Brain pericyte (primary cell): Measurements from ENCODE around the gene PBX4.

Source experiments
- DNase-seq: peaks from one replicate; pipeline ENCODE4 v3.0.0-alpha.2; 2012; ENCODE audit warnings: low read depth, low spot score

PBX4 gene

DNA sequence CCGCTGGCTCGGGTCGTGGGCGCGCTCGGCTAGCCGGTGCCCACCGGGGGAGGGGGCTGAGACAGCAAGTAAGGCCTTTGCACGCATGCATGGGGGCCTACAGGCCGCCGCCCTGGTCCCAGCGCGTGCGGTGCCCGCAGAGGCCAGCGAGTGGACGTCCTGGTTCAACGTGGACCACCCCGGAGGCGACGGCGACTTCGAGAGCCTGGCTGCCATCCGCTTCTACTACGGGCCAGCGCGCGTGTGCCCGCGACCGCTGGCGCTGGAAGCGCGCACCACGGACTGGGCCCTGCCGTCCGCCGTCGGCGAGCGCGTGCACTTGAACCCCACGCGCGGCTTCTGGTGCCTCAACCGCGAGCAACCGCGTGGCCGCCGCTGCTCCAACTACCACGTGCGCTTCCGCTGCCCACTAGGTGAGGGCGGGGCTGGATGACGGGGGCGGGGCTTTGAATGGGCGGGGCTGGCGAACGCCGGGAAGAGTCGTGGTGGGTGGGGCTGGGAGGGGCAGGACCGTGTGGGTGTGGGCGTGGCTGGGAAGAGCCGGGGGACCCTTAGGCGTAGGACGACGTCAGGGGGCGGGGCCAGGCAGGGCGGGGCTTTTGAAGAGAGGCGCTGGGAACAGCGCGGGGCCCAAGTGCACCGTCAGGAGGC is 78.3 kb downstream of the PBX4 start:
- no peak for DNase-seq

- DNase-seq, result no peak
These were observed 78.8 kb downstream of the PBX4 start for GRCh38 chr19:19539698-19540063.

- no peak for DNase-seq
These were observed 79.7 kb downstream of the PBX4 start for GRCh38 chr19:19538785-19539166.

DNA sequence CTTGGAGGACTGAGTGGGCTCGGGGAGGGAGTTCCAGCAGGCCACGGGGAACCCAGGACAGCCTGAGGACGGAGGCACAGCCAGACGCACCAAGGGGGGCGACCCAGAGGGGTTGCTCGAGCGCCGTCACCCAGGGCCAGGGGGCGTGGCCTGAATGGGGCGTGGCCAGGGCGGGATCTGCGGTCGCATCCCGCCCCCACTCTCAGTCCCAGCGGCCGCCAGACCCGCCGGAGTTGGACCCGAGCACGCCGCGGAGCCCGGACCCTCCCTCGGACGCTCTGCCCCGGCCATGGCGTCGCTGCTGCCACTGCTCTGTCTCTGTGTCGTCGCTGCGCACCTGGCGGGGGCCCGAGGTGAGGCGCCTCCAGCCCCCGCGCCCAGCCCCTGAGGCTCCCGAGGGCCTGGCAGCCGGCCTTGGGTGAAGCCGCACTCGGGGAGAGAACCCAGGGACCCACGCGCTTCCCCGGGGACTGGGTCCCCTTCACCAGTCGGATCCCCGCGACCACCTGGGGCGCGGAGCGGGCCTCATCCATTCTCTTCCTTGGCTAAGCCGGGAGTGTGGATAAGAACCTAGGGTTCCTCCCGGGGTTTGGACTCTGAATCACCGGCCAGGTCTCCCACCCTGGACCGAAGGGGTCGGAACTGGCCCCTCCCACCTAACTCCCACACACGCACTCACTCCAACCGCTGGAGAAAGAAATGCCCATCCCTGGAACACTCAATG is 80.3 kb downstream of the PBX4 start, which contains the start of gene CILP2:
TSS of gene CILP2 (plus strand) at position 205 of the 724 bp plus-strand sequence. CDS start at position 290, 85 bp downstream.
- no peak for DNase-seq

DNA sequence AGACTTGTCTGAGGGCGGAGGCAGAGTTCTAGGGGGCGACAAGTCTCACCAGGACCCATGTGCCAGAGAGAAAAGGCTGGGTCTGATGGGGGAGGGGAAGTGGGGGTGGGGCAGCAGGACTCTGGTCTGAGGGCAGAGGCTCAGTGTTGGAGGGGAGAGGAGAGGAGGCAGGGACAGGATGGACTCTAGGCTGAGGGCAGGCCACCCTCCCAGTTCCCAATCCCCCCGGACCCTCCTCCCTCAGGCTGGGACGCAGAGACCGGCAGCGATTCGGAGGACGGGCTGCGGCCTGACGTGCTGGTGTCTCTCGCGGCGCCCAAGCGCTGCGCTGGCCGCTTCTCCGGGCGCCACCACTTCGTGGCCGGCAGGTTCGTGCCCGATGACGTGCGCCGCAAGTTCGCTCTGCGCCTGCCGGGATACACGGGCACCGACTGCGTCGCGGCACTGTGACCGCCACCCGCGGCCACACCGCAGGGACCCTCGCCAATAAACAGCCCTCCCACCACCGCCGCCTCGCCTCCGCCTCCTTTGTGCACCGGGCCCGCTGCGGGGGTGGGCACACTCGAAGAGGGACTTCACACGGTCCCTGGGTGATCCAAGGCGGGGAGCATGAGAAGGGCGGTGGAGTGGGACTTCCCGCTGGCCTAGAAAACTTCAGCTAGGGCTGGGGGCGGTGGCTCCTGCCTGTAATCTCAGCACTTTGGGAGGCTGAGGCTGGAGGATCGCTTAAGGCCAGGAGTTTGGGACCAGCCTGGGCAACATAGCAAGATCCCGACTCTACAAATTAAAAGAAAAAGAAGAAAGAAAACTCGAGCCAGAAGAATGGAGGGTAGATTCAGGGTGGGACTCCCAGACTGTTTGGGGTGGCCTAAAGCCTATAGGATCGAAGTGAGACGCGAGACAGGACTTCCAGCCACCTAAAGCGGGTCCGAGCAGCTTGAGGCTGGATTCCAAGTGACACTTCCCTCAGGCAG is 81.1 kb downstream of the PBX4 start:
- DNase-seq, result no peak

- no peak for DNase-seq
These were observed 82.9 kb downstream of the PBX4 start for GRCh38 chr19:19535311-19536191.

- no peak for DNase-seq
These were observed 83.8 kb downstream of the PBX4 start for GRCh38 chr19:19534556-19535265.

DNA sequence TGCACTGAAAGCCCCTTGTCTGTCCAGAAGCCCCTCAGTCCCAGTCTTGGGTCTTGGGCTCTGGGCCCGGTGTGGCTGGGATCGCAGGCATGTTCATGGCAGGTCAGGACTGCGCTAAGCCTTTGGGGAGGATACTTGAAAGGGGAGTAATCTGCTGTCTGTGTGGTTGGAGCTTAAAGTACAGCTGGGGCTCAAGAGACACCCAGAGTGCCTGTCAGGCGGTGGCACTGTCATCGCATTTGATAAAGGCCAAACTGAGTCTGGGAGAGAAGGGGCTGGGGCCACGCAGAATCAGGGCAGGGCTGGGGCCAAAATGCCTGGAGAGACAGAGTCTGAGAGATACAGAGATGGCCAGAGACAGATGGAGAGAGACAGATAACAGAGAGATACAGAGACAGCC is 84.6 kb downstream of the PBX4 start:
- DNase-seq, result no peak

- no peak for DNase-seq
These were observed 85.4 kb downstream of the PBX4 start for GRCh38 chr19:19532806-19533701.

DNA sequence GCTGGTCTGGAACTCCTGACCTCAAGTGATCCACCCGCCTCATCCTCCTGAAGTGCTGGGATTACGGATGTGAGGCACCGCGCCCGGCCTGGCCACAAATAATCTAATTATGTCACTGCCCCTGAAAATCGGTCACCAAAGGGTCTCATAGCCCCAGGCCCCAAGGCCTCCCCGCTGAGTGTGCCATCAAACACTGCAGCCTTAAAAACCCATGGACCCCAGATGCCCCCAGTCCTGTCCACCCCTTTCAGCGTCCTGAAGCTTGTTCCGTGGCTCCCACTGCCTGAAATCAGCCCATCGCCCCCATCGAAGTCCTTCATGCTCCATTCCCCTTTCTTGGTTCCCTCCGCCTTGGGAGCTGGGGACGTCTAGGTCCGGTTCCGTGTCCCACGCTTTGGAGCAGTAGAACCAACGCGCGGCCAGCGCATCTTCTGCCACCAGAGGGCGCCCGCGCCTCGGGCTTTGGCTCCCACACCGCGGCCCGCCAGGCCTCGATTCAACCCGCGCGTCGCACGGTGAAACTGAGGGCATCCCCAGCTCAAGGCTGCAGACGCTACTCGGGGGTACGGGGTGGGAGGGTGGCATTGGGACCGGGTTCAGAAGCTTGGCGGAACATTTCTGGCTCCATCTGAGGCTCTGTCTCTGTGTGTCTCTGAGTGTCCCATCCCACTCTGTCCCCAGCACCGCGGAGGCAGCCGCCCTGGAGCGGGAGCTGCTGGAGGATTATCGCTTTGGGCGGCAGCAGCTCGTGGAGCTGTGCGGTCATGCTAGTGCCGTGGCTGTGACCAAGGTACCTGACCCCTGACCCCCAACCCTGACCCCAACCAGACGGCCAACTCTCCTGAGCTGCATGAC is 86.3 kb downstream of the PBX4 start:
- no peak for DNase-seq

DNA sequence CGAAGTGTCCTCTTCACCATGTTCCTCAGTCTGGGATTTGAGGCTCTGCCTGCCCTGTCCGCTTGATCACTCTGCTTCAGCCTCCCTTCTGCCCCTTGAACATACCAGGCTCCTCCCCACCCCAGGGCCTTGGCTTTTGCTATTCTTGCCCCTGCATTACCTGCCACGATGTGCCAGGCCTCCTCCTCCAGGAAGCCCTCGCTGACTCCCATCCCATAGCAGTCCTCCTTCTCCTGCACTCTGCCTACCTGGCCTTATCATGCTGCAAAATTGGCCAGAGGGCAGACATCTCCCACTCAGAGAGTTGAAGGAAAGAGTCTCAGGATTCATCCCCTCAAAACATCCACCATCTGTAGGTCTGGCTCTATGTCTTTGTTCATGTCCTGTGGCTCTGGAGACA is 87.6 kb downstream of the PBX4 start:
- no peak for DNase-seq

GRCh38 chr19:19530423-19530804 is 88.1 kb downstream of the PBX4 start:
- DNase-seq, result no peak

DNA sequence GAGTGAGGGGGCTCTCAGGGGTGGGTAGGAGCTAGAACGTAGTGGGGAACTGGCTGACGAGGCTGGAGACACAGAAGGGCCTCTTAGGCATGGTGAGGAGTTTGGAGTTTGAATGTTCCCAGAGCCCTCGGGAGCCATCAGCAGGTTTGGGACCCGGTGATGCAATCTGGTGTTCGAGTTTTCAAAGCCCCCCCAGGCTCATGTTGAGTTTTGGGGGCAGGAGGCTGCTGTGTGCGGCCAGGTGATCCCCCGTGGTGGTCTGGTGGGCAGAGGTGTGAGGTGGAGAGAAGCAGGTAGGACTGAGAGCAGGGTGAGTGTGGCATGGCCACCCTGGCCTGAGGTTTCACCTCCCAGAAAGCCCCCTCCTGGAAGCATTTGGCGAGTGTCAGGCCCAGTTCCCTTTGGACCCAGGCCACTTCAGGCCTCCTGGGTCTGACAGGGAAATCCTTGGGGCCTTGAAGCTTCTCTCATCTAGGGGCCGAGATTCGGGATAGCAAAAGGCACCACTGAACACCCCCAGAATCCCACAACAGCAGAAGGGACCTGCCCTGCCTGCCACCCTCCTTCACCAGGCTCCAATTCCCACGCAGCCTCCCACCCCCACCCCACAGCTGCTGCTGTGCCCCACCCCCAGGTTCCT is 88.6 kb downstream of the PBX4 start:
- no peak for DNase-seq

GRCh38 chr19:19528721-19529490 is 89.6 kb downstream of the PBX4 start, which contains the start of gene YJEFN3:
Gene YJEFN3 (plus strand): TSS chr19:19528911. CDS start chr19:19528933, 22 bp downstream.
- DNase-seq, result no peak

- no peak for DNase-seq
These were observed 90.5 kb downstream of the PBX4 start for GRCh38 chr19:19527674-19528625.

GRCh38 chr19:19527371-19527656 is 91.2 kb downstream of the PBX4 start:
- DNase-seq, result no peak
